Ishikawa (cell line): Measurements from ENCODE around the gene IRAK2.
A peak's percentile ranks its signal among the peaks of the same experiment; 100 is the strongest.

Experiments used
- CEBPB ChIP-seq: IDR thresholded peaks from 2 replicates; pipeline ENCODE4 v1.6.1; 2012
- CREB1 ChIP-seq: IDR thresholded peaks from 2 replicates; pipeline ENCODE4 v1.6.1; 2012; ENCODE audit warnings: low read depth
- EGR1 ChIP-seq: IDR thresholded peaks from 2 replicates; pipeline ENCODE4 v1.6.1; 2012
- EP300 ChIP-seq: IDR thresholded peaks from 2 replicates; pipeline ENCODE4 v1.6.1; 2012; ENCODE audit warnings: borderline replicate concordance
- FOXM1 ChIP-seq: IDR thresholded peaks from 2 replicates; pipeline ENCODE4 v1.6.1; 2012; ENCODE audit warnings: low read depth, borderline replicate concordance
- MAX ChIP-seq: IDR thresholded peaks from 2 replicates; pipeline ENCODE4 v1.6.1; 2012
- NFIC ChIP-seq: IDR thresholded peaks from 2 replicates; pipeline ENCODE4 v1.6.1; 2012
- RAD21 ChIP-seq: IDR thresholded peaks from 2 replicates; pipeline ENCODE4 v1.6.1; 2012; ENCODE audit warnings: low read depth
- REST ChIP-seq: IDR thresholded peaks from 2 replicates; pipeline ENCODE4 v1.6.1; 2012; ENCODE audit warnings: low read depth, mild to moderate bottlenecking
- TAF1 ChIP-seq: IDR thresholded peaks from 2 replicates; pipeline ENCODE4 v1.6.1; 2012; ENCODE audit warnings: low read depth, mild to moderate bottlenecking
- TCF12 ChIP-seq: IDR thresholded peaks from 2 replicates; pipeline ENCODE4 v1.6.1; 2012; ENCODE audit warnings: low read depth
- TEAD4 ChIP-seq: IDR thresholded peaks from 2 replicates; pipeline ENCODE4 v1.6.1; 2012
- USF1 ChIP-seq: IDR thresholded peaks from 2 replicates; pipeline ENCODE4 v1.6.1; 2012
- YY1 ChIP-seq: IDR thresholded peaks from 2 replicates; pipeline ENCODE4 v1.6.1; 2012; ENCODE audit warnings: low read depth

GRCh38 chr3:10192953-10193691, 28.4 kb downstream of the IRAK2 start:
- TF ChIP-seq EP300, result no peak
- TF ChIP-seq REST, result no peak
- TF ChIP-seq CEBPB, result peak; percentile 76
- TF ChIP-seq MAX, result no peak
- TF ChIP-seq TCF12, result no peak
- TF ChIP-seq RAD21, result no peak
- TF ChIP-seq YY1, result no peak
- TF ChIP-seq CREB1, result no peak
- TF ChIP-seq FOXM1, result no peak
- no peak for TF ChIP-seq TAF1
- no peak for TF ChIP-seq USF1
- TF ChIP-seq EGR1, result no peak
- no peak; the same call in 1 of the 2 replicates for TF ChIP-seq NFIC
- no peak for TF ChIP-seq TEAD4
